HepG2 (cell line): Measurements from ENCODE around the gene RABL6. TPM values are rescaled to one million over a fixed set of nuclear protein-coding genes. Genes with fewer than 3 reads are reported as not detected.
A peak's percentile ranks its signal among the peaks of the same experiment; 100 is the strongest.

Experiments
- AGO1 ChIP-seq: fragments of 200-400 bp; formaldehyde crosslinking; IDR thresholded peaks from 2 replicates; pipeline ENCODE4 v1.6.1; 2017; ENCODE audit warnings: mild to moderate bottlenecking, low read depth, low read length, moderate library complexity; ENCODE audit not compliant: poor library complexity, severe bottlenecking
- ASH2L ChIP-seq: fragments of 300-600, 200-600 bp; sonication (generic); IDR thresholded peaks from 2 replicates; pipeline ENCODE4 v1.7.0; 2017; ENCODE audit warnings: low read depth, mild to moderate bottlenecking, moderate library complexity, mixed read lengths, low read length; ENCODE audit not compliant: insufficient read length
- ATF1 ChIP-seq: IDR thresholded peaks from 2 replicates; pipeline ENCODE4 v1.6.1; 2016; ENCODE audit warnings: mild to moderate bottlenecking, control low read depth
- CEBPB ChIP-seq: IDR thresholded peaks from 2 replicates; pipeline ENCODE4 v1.6.1; 2011; ENCODE audit warnings: low read depth, low read length, improper control_type of control experiment, borderline replicate concordance
- ETV6 ChIP-seq: sonication (generic); formaldehyde crosslinking; conservative IDR thresholded peaks from 2 replicates; pipeline ENCODE4 v1.4.0; 2020; ENCODE audit warnings: missing genetic modification reagents
- EZH2 ChIP-seq: conservative IDR thresholded peaks from 2 replicates; pipeline ENCODE4 v1.6.1; 2012; ENCODE audit warnings: mild to moderate bottlenecking, low read depth, low read length, moderate library complexity
- HMGA1 ChIP-seq: sonication (generic); formaldehyde crosslinking; conservative IDR thresholded peaks from 2 replicates; pipeline ENCODE4 v1.4.0; 2020; ENCODE audit warnings: missing genetic modification reagents
- JUND ChIP-seq: sonication (generic); formaldehyde crosslinking; IDR thresholded peaks from 2 replicates; pipeline ENCODE4 v1.8.0; 2022; ENCODE audit warnings: mild to moderate bottlenecking, missing genetic modification reagents
- MBD4 ChIP-seq: IDR thresholded peaks from 2 replicates; pipeline ENCODE4 v1.6.1; 2012; ENCODE audit warnings: low read length, inconsistent platforms, borderline replicate concordance
- MTA3 ChIP-seq: sonication (generic); formaldehyde crosslinking; IDR thresholded peaks from 2 replicates; pipeline ENCODE4 v1.4.0; 2020; ENCODE audit warnings: missing genetic modification reagents
- REL ChIP-seq: sonication (generic); formaldehyde crosslinking; conservative IDR thresholded peaks from 2 replicates; pipeline ENCODE4 v1.8.0; 2022; ENCODE audit warnings: mild to moderate bottlenecking, missing genetic modification reagents, moderate library complexity
- SP5 ChIP-seq: IDR thresholded peaks from 2 replicates; pipeline ENCODE4 v1.6.1; 2016; ENCODE audit warnings: low read depth, borderline replicate concordance
- TBL1XR1 ChIP-seq: fragments of 150-350 bp; IDR thresholded peaks from 2 replicates; pipeline ENCODE4 v1.6.1; 2014; ENCODE audit warnings: borderline replicate concordance, low read length; ENCODE audit not compliant: partially characterized antibody
- ZNF496 ChIP-seq: sonication (generic); formaldehyde crosslinking; IDR thresholded peaks from 2 replicates; pipeline ENCODE4 v1.8.1; 2023; ENCODE audit warnings: mild to moderate bottlenecking, moderate library complexity, missing genetic modification reagents; ENCODE audit not compliant: insufficient replicate concordance
- ZNF556 ChIP-seq: sonication (generic); formaldehyde crosslinking; IDR thresholded peaks from 2 replicates; pipeline ENCODE4 v1.4.0; 2020; ENCODE audit warnings: mild to moderate bottlenecking, missing genetic modification reagents, borderline replicate concordance
- ZNF598 ChIP-seq: sonication (generic); formaldehyde crosslinking; IDR thresholded peaks from 2 replicates; pipeline ENCODE4 v1.5.1; 2020; ENCODE audit warnings: mild to moderate bottlenecking, missing genetic modification reagents, borderline replicate concordance
- ZNF607 ChIP-seq: sonication (generic); formaldehyde crosslinking; IDR thresholded peaks from 2 replicates; pipeline ENCODE4 v1.5.1; 2020; ENCODE audit warnings: missing genetic modification reagents, mild to moderate bottlenecking, borderline replicate concordance
- ZNF761 ChIP-seq: sonication (generic); formaldehyde crosslinking; conservative IDR thresholded peaks from 2 replicates; pipeline ENCODE4 v1.4.0; 2020; ENCODE audit warnings: mild to moderate bottlenecking, missing genetic modification reagents
- ZNF772 ChIP-seq: sonication (generic); formaldehyde crosslinking; IDR thresholded peaks from 2 replicates; pipeline ENCODE4 v1.5.0; 2020; ENCODE audit warnings: mild to moderate bottlenecking, missing genetic modification reagents
- ZNF883 ChIP-seq: sonication (generic); formaldehyde crosslinking; IDR thresholded peaks from 2 replicates; pipeline ENCODE4 v1.5.1; 2020; ENCODE audit warnings: mild to moderate bottlenecking, missing genetic modification reagents; ENCODE audit errors: not compliant biosample characterization
- ZSCAN22 ChIP-seq: sonication (generic); formaldehyde crosslinking; IDR thresholded peaks from 2 replicates; pipeline ENCODE4 v1.4.0; 2020; ENCODE audit warnings: mild to moderate bottlenecking, missing genetic modification reagents
- polyA plus RNA-seq, 8 experiments: library from polyadenylated mRNA; depleted of rRNA in 3 of 8; stranded (reverse) in 7 of 8; unstranded in 1 of 8; fragments of >200 nt; fragmentation: Illumina TruSeq in 4 of 8; extraction: Trizol in 4 of 8; gene quantifications; 2 replicates each; pipeline versions ENCODE4 v1.2.1 to v1.2.3, GENCODE V29; 2011 to 2016; ENCODE audit warnings: low read depth in 4 of 8, missing spikeins in 1 of 8, mixed read lengths in 1 of 8; ENCODE audit not compliant: insufficient read depth in 1 of 8
- total RNA-seq, 5 experiments: library from RNA; depleted of rRNA; stranded (reverse); fragments of >200 nt; fragmentation: Illumina TruSeq; extraction: Trizol; gene quantifications; 2 replicates each; pipeline ENCODE4 v1.2.3, GENCODE V29; 2016; ENCODE audit warnings: low read depth in 1 of 5
- TF ChIP-seq, protein P1 (sequence below): sonication (generic); formaldehyde crosslinking; IDR thresholded peaks from 2 replicates; pipeline ENCODE4 v1.4.0; 2020; ENCODE audit warnings: low read depth, missing genetic modification reagents
- TF ChIP-seq, protein P2 (sequence below): sonication (generic); formaldehyde crosslinking; IDR thresholded peaks from 2 replicates; pipeline ENCODE4 v1.8.0; 2022; ENCODE audit warnings: mild to moderate bottlenecking, missing genetic modification reagents
- TF ChIP-seq, protein P3 (sequence below): sonication (generic); formaldehyde crosslinking; IDR thresholded peaks from 2 replicates; pipeline ENCODE4 v1.4.0; 2020; ENCODE audit warnings: mild to moderate bottlenecking, low read depth, missing genetic modification reagents

RABL6 gene
- total and polyA plus RNA-seq, 2 of the 13 experiments (the other 11 are each of a cell fraction or from before 2014, with no cell fraction given): 81.5 to 125 TPM

DNA sequence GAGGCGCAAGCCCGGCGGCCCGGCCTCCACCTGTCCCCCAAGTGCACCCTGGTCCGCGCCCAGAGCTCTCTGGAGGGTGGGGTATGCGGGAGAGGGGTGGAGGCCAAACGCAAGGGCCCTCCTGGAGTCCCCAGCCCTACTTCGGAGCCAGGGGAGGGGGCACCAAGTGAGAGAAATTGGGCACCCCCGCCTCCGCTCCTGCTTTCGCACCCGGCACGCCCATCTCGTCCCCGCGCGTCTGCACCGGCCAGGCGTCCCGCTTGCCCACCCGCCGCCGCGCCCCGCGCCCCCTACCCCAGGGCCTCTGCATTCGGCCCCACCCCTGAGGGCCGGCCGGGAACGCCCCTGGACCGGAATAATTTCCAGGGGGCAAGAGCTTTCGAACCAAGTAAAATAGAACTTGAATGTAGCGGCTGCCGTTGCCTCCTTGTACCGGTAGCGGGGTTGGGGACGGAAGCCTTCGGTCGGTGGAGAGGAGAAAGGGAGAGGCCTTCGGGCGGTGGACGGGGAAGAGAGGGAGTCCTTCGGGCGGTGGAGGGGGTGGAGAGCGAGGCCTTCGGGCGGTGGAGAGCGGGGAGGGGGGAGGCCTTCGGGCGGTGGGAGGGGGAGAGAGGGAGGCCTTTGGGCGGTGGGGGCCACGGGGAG lies 40.8 kb downstream of the RABL6 start (continued):
- TF ChIP-seq, protein P1, sequence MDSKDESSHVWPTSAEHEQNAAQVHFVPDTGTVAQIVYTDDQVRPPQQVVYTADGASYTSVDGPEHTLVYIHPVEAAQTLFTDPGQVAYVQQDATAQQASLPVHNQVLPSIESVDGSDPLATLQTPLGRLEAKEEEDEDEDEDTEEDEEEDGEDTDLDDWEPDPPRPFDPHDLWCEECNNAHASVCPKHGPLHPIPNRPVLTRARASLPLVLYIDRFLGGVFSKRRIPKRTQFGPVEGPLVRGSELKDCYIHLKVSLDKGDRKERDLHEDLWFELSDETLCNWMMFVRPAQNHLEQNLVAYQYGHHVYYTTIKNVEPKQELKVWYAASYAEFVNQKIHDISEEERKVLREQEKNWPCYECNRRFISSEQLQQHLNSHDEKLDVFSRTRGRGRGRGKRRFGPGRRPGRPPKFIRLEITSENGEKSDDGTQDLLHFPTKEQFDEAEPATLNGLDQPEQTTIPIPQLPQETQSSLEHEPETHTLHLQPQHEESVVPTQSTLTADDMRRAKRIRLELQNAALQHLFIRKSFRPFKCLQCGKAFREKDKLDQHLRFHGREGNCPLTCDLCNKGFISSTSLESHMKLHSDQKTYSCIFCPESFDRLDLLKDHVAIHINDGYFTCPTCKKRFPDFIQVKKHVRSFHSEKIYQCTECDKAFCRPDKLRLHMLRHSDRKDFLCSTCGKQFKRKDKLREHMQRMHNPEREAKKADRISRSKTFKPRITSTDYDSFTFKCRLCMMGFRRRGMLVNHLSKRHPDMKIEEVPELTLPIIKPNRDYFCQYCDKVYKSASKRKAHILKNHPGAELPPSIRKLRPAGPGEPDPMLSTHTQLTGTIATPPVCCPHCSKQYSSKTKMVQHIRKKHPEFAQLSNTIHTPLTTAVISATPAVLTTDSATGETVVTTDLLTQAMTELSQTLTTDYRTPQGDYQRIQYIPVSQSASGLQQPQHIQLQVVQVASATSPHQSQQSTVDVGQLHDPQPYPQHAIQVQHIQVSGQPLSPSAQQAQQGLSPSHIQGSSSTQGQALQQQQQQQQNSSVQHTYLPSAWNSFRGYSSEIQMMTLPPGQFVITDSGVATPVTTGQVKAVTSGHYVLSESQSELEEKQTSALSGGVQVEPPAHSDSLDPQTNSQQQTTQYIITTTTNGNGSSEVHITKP: no peak
- TF ChIP-seq EZH2: no peak
- TF ChIP-seq ETV6 (CRISPR knock-in tag): peak; percentile 55; the same call in 1 of the 2 replicates
- no peak for TF ChIP-seq ZNF772
- no peak; the same call in 1 of the 2 replicates for TF ChIP-seq REL (CRISPR knock-in tag)
- TF ChIP-seq ATF1: no peak
- TF ChIP-seq TBL1XR1: no peak
- no peak for TF ChIP-seq ZNF883 (CRISPR knock-in tag)
- TF ChIP-seq JUND: no peak
- no peak for TF ChIP-seq HMGA1 (CRISPR knock-in tag)
- no peak for TF ChIP-seq ZNF598 (CRISPR knock-in tag)
- 0 out of 2 replicates have a peak, but pooled peaks have one; percentile 24 for TF ChIP-seq SP5
- no peak for TF ChIP-seq MBD4
- TF ChIP-seq ZNF761 (CRISPR knock-in tag): no peak
- TF ChIP-seq ZNF496 (CRISPR knock-in tag): no peak
- no peak for TF ChIP-seq MTA3 (CRISPR knock-in tag)
- TF ChIP-seq, protein P2, sequence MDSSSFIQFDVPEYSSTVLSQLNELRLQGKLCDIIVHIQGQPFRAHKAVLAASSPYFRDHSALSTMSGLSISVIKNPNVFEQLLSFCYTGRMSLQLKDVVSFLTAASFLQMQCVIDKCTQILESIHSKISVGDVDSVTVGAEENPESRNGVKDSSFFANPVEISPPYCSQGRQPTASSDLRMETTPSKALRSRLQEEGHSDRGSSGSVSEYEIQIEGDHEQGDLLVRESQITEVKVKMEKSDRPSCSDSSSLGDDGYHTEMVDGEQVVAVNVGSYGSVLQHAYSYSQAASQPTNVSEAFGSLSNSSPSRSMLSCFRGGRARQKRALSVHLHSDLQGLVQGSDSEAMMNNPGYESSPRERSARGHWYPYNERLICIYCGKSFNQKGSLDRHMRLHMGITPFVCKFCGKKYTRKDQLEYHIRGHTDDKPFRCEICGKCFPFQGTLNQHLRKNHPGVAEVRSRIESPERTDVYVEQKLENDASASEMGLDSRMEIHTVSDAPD (CRISPR knock-in tag): no peak
- no peak for TF ChIP-seq ZNF556 (CRISPR knock-in tag)
- TF ChIP-seq CEBPB: no peak
- no peak for TF ChIP-seq ZSCAN22 (CRISPR knock-in tag)
- peak; percentile 12; the same call in 1 of the 2 replicates for TF ChIP-seq ZNF607 (CRISPR knock-in tag)
- no peak for TF ChIP-seq AGO1
- TF ChIP-seq ASH2L: no peak
- TF ChIP-seq, protein P3, sequence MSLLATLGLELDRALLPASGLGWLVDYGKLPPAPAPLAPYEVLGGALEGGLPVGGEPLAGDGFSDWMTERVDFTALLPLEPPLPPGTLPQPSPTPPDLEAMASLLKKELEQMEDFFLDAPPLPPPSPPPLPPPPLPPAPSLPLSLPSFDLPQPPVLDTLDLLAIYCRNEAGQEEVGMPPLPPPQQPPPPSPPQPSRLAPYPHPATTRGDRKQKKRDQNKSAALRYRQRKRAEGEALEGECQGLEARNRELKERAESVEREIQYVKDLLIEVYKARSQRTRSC: no peak
